Osteoblast (primary cell): Measurements from ENCODE around the gene CIB2. TPM values are rescaled to one million over a fixed set of nuclear protein-coding genes. Genes with fewer than 3 reads are reported as not detected.

Experiments used
- DNase-seq: peaks from one replicate; pipeline ENCODE4 v3.0.0; 2011; ENCODE audit warnings: low spot score, mixed read lengths; ENCODE audit not compliant: insufficient read length; ENCODE audit errors: missing footprints
- H2AFZ ChIP-seq: 2 replicates; pipeline ENCODE4 v1.6.0; 2011; ENCODE audit warnings: mild to moderate bottlenecking, low read length
- H3K27ac ChIP-seq: 2 replicates; pipeline ENCODE4 v1.5.1; 2011; ENCODE audit warnings: mild to moderate bottlenecking, low read depth, low read length, moderate library complexity
- H3K27me3 ChIP-seq: 2 replicates; pipeline ENCODE4 v1.6.0; 2012; ENCODE audit warnings: mild to moderate bottlenecking, control low read depth, inconsistent platforms, low read length, moderate library complexity; ENCODE audit not compliant: insufficient read depth
- H3K36me3 ChIP-seq: 2 replicates; pipeline ENCODE4 v1.5.1; 2011; ENCODE audit warnings: mild to moderate bottlenecking, low read length, control low read depth, moderate library complexity; ENCODE audit not compliant: insufficient read depth
- H3K4me1 ChIP-seq: 2 replicates; pipeline ENCODE4 v1.5.1; 2011; ENCODE audit warnings: mild to moderate bottlenecking, low read length, control low read depth, moderate library complexity; ENCODE audit not compliant: insufficient read depth
- H3K4me2 ChIP-seq: 2 replicates; pipeline ENCODE4 v1.6.0; 2011; ENCODE audit warnings: mild to moderate bottlenecking, low read length; ENCODE audit not compliant: insufficient read depth
- H3K4me3 ChIP-seq: fragments of 200-600 bp; sonication (generic); 3 replicates; pipeline ENCODE4 v1.5.1; 2012; ENCODE audit warnings: mild to moderate bottlenecking, low read length, inconsistent platforms; ENCODE audit not compliant: insufficient read depth
- H3K79me2 ChIP-seq: 2 replicates; pipeline ENCODE4 v1.6.0; 2012; ENCODE audit warnings: mild to moderate bottlenecking, low read length, control low read depth, inconsistent platforms; ENCODE audit not compliant: insufficient read depth
- H3K9me3 ChIP-seq: 2 replicates; pipeline ENCODE4 v1.5.1; 2011; ENCODE audit warnings: low read depth, low read length, control low read depth
- H4K20me1 ChIP-seq: 2 replicates; pipeline ENCODE4 v1.6.0; 2012; ENCODE audit warnings: mild to moderate bottlenecking, low read length, control low read depth; ENCODE audit not compliant: insufficient read depth
- total RNA-seq: library from RNA; depleted of rRNA; stranded (reverse); fragments of >200 nt; gene quantifications from 2 replicates; pipeline ENCODE4 v1.2.3, GENCODE V29; 2012
- TF ChIP-seq, protein P1 (sequence below): IDR thresholded peaks from 2 replicates; pipeline ENCODE4 v1.5.1; 2011; ENCODE audit warnings: mild to moderate bottlenecking, low read depth, low read length, moderate library complexity; ENCODE audit errors: extremely low read depth

CIB2 gene
- total RNA-seq, 1 donor, result 2.2 TPM

DNA sequence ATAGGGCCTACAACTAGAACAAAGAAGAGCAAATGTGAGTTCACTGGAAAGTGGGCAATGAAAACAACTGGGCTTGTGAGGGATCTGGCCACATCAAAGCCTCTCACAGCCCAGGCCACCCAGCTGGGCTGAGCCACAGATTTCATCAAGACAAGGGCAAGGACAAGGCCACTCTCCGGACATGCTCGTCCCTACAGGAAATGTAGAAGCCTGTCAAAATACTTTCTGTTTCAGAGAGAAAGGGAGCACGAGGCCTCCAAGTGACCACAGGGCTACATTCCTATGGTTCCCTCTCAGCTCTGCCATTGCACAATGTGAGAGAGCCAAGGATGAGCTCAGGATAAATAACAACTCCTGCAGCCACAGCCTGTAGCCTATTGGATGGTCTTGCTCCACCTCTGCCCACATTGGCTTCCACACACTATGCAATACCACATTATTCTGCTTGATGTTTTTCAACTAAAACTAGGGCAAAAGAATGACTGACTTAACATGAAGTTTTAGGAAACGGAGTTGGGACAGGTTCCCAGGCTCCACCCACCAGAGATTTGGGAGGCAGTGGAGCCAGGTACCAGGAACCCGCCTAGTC, 65.9 kb downstream of the CIB2 start:
- H3K36me3 ChIP-seq, result no peaks in the 10 kb centered on the region
- TF ChIP-seq, protein P1, sequence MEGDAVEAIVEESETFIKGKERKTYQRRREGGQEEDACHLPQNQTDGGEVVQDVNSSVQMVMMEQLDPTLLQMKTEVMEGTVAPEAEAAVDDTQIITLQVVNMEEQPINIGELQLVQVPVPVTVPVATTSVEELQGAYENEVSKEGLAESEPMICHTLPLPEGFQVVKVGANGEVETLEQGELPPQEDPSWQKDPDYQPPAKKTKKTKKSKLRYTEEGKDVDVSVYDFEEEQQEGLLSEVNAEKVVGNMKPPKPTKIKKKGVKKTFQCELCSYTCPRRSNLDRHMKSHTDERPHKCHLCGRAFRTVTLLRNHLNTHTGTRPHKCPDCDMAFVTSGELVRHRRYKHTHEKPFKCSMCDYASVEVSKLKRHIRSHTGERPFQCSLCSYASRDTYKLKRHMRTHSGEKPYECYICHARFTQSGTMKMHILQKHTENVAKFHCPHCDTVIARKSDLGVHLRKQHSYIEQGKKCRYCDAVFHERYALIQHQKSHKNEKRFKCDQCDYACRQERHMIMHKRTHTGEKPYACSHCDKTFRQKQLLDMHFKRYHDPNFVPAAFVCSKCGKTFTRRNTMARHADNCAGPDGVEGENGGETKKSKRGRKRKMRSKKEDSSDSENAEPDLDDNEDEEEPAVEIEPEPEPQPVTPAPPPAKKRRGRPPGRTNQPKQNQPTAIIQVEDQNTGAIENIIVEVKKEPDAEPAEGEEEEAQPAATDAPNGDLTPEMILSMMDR, result no peak
- H3K79me2 ChIP-seq, result peaks cover 75% of the 10 kb centered on the region
- no peaks in the 10 kb centered on the region for H3K9me3 ChIP-seq
- peaks cover 3% of the 10 kb centered on the region for H4K20me1 ChIP-seq
- no peaks in the 10 kb centered on the region for H3K27me3 ChIP-seq
- H3K4me2 ChIP-seq, result peak overlapping the region; percentile 56
- DNase-seq, result peak; percentile 85
- peaks cover 85% of the 10 kb centered on the region for H3K4me1 ChIP-seq
- peak overlapping the region; percentile 96 for H3K27ac ChIP-seq
- H3K4me3 ChIP-seq, result peak overlapping the region; percentile 35
- H2AFZ ChIP-seq, result no peak overlapping the region

DNA sequence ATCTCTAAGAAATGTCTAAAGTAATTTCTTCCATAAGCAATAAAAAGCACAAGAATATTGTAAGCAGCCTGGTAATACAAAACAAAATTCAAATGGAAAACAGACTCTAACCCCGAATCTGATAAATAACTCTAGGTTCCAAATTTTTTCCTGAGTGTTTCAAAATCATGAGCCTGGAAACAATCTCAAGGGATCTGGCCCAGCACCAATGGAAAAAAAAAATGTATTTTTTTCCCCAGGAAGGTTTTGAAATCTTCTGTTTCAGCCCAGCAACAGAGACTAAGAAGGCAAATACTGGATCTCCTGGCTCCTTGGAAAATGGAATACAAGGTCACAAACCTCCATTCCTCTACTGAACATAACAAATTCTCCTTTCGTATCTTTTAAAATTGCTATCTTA, 66.7 kb downstream of the CIB2 start:
- Histone ChIP-seq H2AFZ (no peak overlapping the region), H3K79me2 (peaks cover 75% of the 10 kb centered on the region), H3K9me3 (no peaks in the 10 kb centered on the region), H3K27me3 (no peaks in the 10 kb centered on the region), H3K4me1 (peaks cover 77% of the 10 kb centered on the region), H3K27ac (peak overlapping the region; percentile 96), H4K20me1 (peaks cover 3% of the 10 kb centered on the region), H3K4me2 (peak overlapping the region; percentile 56), H3K36me3 (no peaks in the 10 kb centered on the region), H3K4me3 (no peak overlapping the region)
- TF ChIP-seq, protein P1, result no peak
- no peak for DNase-seq

DNA sequence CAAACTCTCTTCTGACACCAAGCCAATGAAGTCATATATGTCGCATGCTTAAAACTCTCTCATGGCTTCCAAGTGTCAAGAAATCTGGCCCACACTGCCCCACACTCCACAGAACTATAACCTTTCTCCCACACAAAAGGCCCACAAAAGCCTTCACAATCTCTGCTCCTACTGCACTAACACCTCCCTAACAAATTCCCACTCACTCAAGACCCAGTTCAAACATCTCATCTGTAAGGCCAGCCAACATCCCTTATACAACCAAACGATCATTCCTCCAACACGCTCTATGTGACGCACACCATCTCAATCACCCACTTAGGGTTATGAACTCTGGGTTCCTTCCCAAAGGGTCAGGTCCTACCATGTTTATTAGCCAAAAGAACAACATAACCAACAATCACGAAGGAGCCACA, 67.3 kb downstream of the CIB2 start:
- Histone ChIP-seq H3K4me3 (no peak overlapping the region), H3K79me2 (peaks cover 75% of the 10 kb centered on the region), H2AFZ (no peak overlapping the region), H3K9me3 (no peaks in the 10 kb centered on the region), H4K20me1 (peaks cover 3% of the 10 kb centered on the region), H3K4me1 (peaks cover 76% of the 10 kb centered on the region), H3K27ac (peak overlapping the region; percentile 96), H3K4me2 (peak overlapping the region; percentile 56), H3K27me3 (no peaks in the 10 kb centered on the region), H3K36me3 (no peaks in the 10 kb centered on the region)
- DNase-seq, result no peak
- TF ChIP-seq, protein P1, result no peak

DNA sequence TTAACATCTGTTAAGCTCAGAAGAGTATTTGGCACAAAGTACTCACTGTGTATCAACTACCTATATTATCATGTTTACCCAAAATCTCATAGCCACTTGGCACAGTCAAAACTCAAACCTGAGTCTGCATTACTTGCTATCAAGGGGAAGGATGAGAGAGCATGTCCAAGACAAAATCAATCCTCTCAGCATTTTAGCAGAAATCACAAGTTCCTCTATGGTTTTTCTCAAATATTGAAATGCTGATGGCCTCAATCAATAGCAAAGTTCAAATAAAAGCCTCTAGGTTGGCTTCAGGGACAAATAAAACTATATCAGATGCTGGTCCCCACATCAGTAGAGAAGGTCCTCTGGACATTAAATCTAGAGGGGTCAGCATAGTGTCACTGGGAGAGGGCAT, 68.0 kb downstream of the CIB2 start:
- H3K9me3 ChIP-seq, result no peaks in the 10 kb centered on the region
- H3K4me2 ChIP-seq, result no peak overlapping the region
- H4K20me1 ChIP-seq, result peaks cover 3% of the 10 kb centered on the region
- TF ChIP-seq, protein P1, result no peak
- H3K79me2 ChIP-seq, result peaks cover 77% of the 10 kb centered on the region
- H3K4me1 ChIP-seq, result peaks cover 70% of the 10 kb centered on the region
- no peaks in the 10 kb centered on the region for H3K36me3 ChIP-seq
- H3K4me3 ChIP-seq, result no peak overlapping the region
- H3K27ac ChIP-seq, result peak overlapping the region; percentile 96
- no peak overlapping the region for H2AFZ ChIP-seq
- H3K27me3 ChIP-seq, result no peaks in the 10 kb centered on the region
- no peak for DNase-seq
